H1 (cell line): Measurements from ENCODE around the gene GDPGP1.

ENCODE experiments used
- BCL11A ChIP-seq, 2 experiments: IDR thresholded peaks; one replicate each; pipeline ENCODE4 v1.6.1; 2011; ENCODE audit warnings: low read depth in 2 of 2, low read length in 2 of 2, mild to moderate bottlenecking in 2 of 2
- CBX5 ChIP-seq: fragments of 300-800, 300-1000 bp; sonication (generic); IDR thresholded peaks from 2 replicates; pipeline ENCODE4 v1.7.1; 2016; ENCODE audit warnings: antibody characterized with exemption, low read length, low read depth
- CTCF ChIP-seq, 3 experiments: IDR thresholded peaks; 1 replicate in 2 of 3; 2 replicates in 1 of 3; pipeline versions ENCODE4 v1.5.1 to v1.6.1; 2011; ENCODE audit warnings: low read length in 3 of 3, mild to moderate bottlenecking in 3 of 3, inconsistent platforms in 2 of 3, low read depth in 1 of 3, moderate library complexity in 1 of 3; ENCODE audit not compliant: insufficient read depth in 1 of 3; ENCODE audit errors: control extremely low read depth in 1 of 3
- SIN3A ChIP-seq, 2 experiments: IDR thresholded peaks in 1 of 2; conservative IDR thresholded peaks in 1 of 2; 2 replicates each; pipeline ENCODE4 v1.6.1; 2011 to 2012; ENCODE audit warnings: low read length in 2 of 2, improper control_type of control experiment in 1 of 2, low read depth in 1 of 2, mild to moderate bottlenecking in 1 of 2
- TAF1 ChIP-seq: IDR thresholded peaks from 2 replicates; pipeline ENCODE4 v1.6.1; 2011; ENCODE audit warnings: mild to moderate bottlenecking, low read depth, low read length
- TAF7 ChIP-seq: optimal IDR thresholded peaks from 2 replicates; pipeline ENCODE3; 2011; ENCODE audit warnings: low read depth, mild to moderate bottlenecking, inconsistent platforms, low read length, moderate library complexity, borderline replicate concordance

GRCh38 chr15:90286678-90287077 is 52.7 kb downstream of the GDPGP1 start:
- TF ChIP-seq TAF1 (no peak), CTCF (IDR thresholded peaks at IDR 0.05; ENCODE audit: control extremely low read depth in 1 of 3, insufficient read depth in 1 of 3, low read depth in 1 of 3, low read length in 3 of 3) (peak in 2 of 3 experiments; percentile 39 to 42; a peak in 3 of 4 replicates), BCL11A (IDR thresholded peaks at IDR 0.05; ENCODE audit: low read depth in 2 of 2, low read length in 2 of 2) (no peak), CBX5 (no peak), TAF7 (no peak), SIN3A (conservative IDR thresholded peaks at IDR 0.05 in 1 of 2, IDR thresholded peaks at IDR 0.05 in 1 of 2; ENCODE audit: low read depth in 1 of 2, low read length in 2 of 2) (no peak)
